ENCODE measurements around the gene ANAPC16.
"Not testable (repeated sequence)": the region's sequence is repeated elsewhere in the genome, so short reads cannot be mapped to it uniquely, and the experiment has no call there.

Gene ANAPC16

GRCh38 chr10:72259491-72260238 is 43.9 kb downstream of the ANAPC16 start:
- H3K36me3 Mint-ChIP-seq (ENCODE audit: low read depth) = peaks cover 2% of the 10 kb centered on the region

DNA sequence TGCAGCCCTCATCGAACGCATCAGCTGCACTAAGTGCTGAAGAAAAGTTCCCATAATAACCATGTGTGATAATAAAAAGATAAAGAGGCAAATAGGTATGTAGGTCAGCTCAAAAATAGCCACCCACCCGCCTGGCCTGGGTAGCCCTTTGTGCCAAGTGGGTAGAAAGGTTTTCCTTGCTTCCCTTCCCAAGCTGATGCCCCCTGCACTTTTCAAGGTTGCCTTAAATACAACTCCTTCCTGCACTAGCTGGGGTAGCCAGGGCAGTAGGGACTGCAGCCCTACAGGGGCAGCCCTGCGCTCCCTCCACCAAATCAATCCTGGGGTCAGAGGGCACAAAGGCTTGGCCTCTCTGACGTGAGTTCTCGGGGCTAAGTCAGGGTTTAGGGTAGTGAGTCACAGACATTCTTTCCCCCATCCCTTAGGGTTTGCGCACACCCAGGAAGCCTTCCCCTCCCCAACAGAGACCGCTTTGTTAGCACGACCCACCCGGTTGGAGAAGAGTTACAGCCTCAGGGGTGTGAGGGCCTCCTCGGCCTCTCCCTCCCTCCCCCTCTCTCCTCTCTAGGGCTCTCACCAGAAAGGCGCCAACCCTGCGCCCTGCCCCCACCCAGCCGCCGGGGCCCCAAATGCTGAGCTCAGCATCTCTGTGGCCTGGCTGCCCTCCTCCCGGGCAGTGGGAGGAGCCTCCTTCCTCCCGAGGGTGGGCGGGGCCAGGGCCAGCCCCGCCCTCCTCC is 44.6 kb downstream of the ANAPC16 start:
- H3K4me1 Mint-ChIP-seq (ENCODE audit: low read depth) = peaks cover 59% of the 10 kb centered on the region
- no peaks in the 10 kb centered on the region for H3K27me3 Mint-ChIP-seq (ENCODE audit: low read depth)
- H3K9me3 Mint-ChIP-seq = no peaks in the 10 kb centered on the region
- peaks cover 2% of the 10 kb centered on the region for H3K36me3 Mint-ChIP-seq (ENCODE audit: low read depth)
- peak overlapping the region; percentile 97 for H3K27ac Mint-ChIP-seq
- peak overlapping the region; percentile 83 for H3K4me3 Mint-ChIP-seq

More at GRCh38 chr10:72259491-72260238, 43.9 kb downstream of the ANAPC16 start:
- Mint-ChIP-seq H3K4me3 (peak overlapping the region; percentile 69), H3K27me3 (ENCODE audit: low read depth) (no peaks in the 10 kb centered on the region), H3K27ac (peak overlapping the region; percentile 97), H3K9me3 (no peaks in the 10 kb centered on the region), H3K4me1 (ENCODE audit: low read depth) (peaks cover 63% of the 10 kb centered on the region)

GRCh38 chr10:72260976-72261783 is 45.4 kb downstream of the ANAPC16 start:
- H3K4me3 Mint-ChIP-seq = peak overlapping the region; percentile 83
- peaks cover 56% of the 10 kb centered on the region for H3K4me1 Mint-ChIP-seq (ENCODE audit: low read depth)
- H3K9me3 Mint-ChIP-seq = no peaks in the 10 kb centered on the region
- H3K27me3 Mint-ChIP-seq (ENCODE audit: low read depth) = no peaks in the 10 kb centered on the region
- peak overlapping the region; percentile 97 for H3K27ac Mint-ChIP-seq
- peaks cover 2% of the 10 kb centered on the region for H3K36me3 Mint-ChIP-seq (ENCODE audit: low read depth)

GRCh38 chr10:72261784-72262404 is 46.1 kb downstream of the ANAPC16 start:
- H3K27ac Mint-ChIP-seq = peak overlapping the region; percentile 97
- H3K4me1 Mint-ChIP-seq (ENCODE audit: low read depth) = peaks cover 53% of the 10 kb centered on the region
- H3K27me3 Mint-ChIP-seq (ENCODE audit: low read depth) = no peaks in the 10 kb centered on the region

DNA sequence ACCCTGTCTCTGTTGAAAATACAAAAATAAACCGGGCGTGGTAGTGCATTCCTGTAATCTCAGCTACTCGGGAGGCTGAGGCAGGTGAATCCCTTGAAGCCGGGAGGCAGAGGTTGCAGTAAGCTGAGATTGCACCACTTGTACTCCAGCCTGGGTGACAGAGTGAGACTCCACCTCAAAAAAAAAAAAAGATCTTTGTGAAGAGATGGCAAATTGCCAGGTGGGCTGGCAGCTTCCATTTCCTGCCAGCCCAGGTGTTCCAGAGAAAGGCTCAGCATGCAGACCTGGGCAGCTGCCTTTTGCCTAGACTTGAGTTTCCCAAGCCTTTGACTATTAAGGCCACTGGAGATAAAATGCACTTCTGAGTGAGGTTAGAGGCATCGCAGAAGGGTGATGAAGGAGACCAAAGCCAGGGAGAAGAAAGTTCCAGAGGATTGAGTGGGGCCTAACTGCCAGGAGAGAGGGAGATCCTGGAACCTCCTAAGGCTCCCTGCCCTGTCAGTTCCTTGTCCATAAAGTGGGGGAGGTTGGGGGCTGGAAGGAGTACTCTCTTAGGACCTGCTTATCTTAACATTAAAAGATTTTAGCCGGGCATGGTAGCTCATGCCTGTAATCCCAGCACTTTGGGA is 47.9 kb downstream of the ANAPC16 start:
- Mint-ChIP-seq H3K36me3 (ENCODE audit: low read depth) (peaks cover 2% of the 10 kb centered on the region), H3K9me3 (no peaks in the 10 kb centered on the region), H3K27me3 (ENCODE audit: low read depth) (no peaks in the 10 kb centered on the region), H3K4me1 (ENCODE audit: low read depth) (peaks cover 46% of the 10 kb centered on the region), H3K27ac (peak overlapping the region; percentile 69), H3K4me3 (peak overlapping the region; percentile 25)

More at GRCh38 chr10:72261784-72262404, 46.1 kb downstream of the ANAPC16 start:
- peak overlapping the region; percentile 83 for H3K4me3 Mint-ChIP-seq
- no peaks in the 10 kb centered on the region for H3K9me3 Mint-ChIP-seq
- peaks cover 2% of the 10 kb centered on the region for H3K36me3 Mint-ChIP-seq (ENCODE audit: low read depth)

DNA sequence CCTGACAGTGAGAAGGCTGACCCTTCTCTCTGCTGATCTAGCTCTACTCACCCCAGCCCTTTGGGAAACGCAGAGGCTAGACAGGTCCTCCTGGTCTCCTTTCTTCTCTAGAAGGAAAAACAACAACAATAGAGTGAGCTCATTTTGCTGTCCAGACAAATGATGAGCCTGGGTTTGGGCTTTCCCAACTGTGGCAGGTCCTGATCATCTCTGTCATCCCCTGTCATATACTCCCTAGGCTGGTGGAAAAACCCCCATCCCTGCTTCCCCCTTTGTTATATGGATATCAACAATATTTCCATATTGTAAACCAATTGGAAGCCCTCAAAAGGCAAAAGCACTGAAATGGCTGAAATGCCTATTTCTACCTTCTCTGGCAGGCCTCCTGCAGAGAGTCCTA is 48.7 kb downstream of the ANAPC16 start:
- Mint-ChIP-seq H3K27ac (no peak overlapping the region), H3K4me3 (no peak overlapping the region), H3K4me1 (ENCODE audit: low read depth) (peaks cover 43% of the 10 kb centered on the region), H3K27me3 (ENCODE audit: low read depth) (no peaks in the 10 kb centered on the region), H3K36me3 (ENCODE audit: low read depth) (peaks cover 2% of the 10 kb centered on the region), H3K9me3 (no peaks in the 10 kb centered on the region)

- no peaks in the 10 kb centered on the region for H3K27me3 Mint-ChIP-seq (ENCODE audit: low read depth)
- no peaks in the 10 kb centered on the region for H3K9me3 Mint-ChIP-seq
- peaks cover 37% of the 10 kb centered on the region for H3K4me1 Mint-ChIP-seq (ENCODE audit: low read depth)
- H3K36me3 Mint-ChIP-seq (ENCODE audit: low read depth) = peaks cover 2% of the 10 kb centered on the region
- H3K27ac Mint-ChIP-seq = no peak overlapping the region
- no peak overlapping the region for H3K4me3 Mint-ChIP-seq
Observed at GRCh38 chr10:72265508-72265907, 49.7 kb downstream of the ANAPC16 start.

- H3K9me3 Mint-ChIP-seq = no peaks in the 10 kb centered on the region
- H3K4me1 Mint-ChIP-seq (ENCODE audit: low read depth) = peaks cover 36% of the 10 kb centered on the region
Observed at GRCh38 chr10:72265990-72266865, 50.4 kb downstream of the ANAPC16 start.

DNA sequence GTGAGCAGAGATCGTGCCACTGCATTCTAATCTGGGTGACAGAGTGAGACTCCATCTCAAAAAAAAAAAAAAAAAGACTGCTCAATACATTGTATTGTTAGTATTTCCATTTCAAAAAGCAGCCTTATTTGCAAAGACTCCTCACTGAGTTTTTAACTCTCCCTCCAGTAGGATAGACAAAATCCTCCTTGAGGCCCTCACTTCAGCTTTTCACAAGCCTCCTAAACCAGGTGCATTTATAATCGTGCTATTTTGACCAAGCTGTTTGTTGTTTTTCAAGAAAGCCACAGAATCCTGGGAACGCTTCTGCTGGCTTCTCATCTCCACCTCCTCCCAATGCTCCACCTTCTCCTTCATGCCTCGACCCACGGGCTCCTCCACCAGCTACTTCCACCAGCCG is 51.6 kb downstream of the ANAPC16 start:
- Mint-ChIP-seq H3K27ac (no peak overlapping the region), H3K4me3 (no peak overlapping the region), H3K36me3 (ENCODE audit: low read depth) (peaks cover 2% of the 10 kb centered on the region), H3K4me1 (ENCODE audit: low read depth) (peaks cover 34% of the 10 kb centered on the region), H3K9me3 (no peaks in the 10 kb centered on the region), H3K27me3 (ENCODE audit: low read depth) (no peaks in the 10 kb centered on the region)

More at GRCh38 chr10:72265990-72266865, 50.4 kb downstream of the ANAPC16 start:
- H3K27ac Mint-ChIP-seq = no peak overlapping the region
- H3K4me3 Mint-ChIP-seq = no peak overlapping the region
- no peaks in the 10 kb centered on the region for H3K27me3 Mint-ChIP-seq (ENCODE audit: low read depth)
- H3K36me3 Mint-ChIP-seq (ENCODE audit: low read depth) = peaks cover 2% of the 10 kb centered on the region

- Mint-ChIP-seq H3K4me3 (no peak overlapping the region), H3K27me3 (ENCODE audit: low read depth) (no peaks in the 10 kb centered on the region), H3K9me3 (no peaks in the 10 kb centered on the region), H3K27ac (no peak overlapping the region), H3K36me3 (ENCODE audit: low read depth) (peaks cover 2% of the 10 kb centered on the region), H3K4me1 (ENCODE audit: low read depth) (peaks cover 38% of the 10 kb centered on the region)
Observed at GRCh38 chr10:72267819-72268399, 52.1 kb downstream of the ANAPC16 start.

DNA sequence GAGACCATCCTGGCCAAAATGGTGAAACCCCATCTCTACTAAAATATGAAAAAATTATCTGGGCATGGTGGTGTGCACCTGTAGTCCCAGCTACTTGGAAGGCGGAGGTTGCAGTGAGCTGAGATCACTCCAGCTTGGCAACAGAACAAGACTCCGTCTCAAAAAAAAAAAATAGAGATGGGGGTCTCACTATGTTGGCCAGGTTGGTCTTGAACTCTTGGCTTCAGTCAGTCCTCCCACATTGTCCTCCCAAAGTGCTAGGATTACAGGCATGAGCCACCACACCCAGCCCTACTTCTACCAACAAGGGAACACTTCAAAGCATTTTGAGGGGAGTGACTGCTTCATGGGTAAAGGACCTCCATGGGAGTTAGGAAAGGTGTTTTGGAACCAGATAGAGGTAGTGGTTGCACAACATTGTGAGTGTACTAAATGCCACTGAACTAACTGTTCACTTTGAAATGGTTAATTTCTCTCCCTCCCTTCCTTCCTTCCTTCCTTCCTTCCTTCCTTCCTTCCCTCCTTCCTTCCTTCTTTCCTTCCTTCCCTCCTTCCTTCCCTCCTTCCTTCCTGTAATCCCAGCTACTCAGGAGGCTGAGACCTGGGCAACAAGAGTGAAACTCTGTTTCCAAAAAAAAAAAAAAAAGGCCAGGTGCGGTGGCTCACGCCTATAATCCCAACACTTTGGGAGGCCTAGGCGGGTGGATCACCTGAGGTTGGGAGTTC is 52.8 kb downstream of the ANAPC16 start:
- H3K36me3 Mint-ChIP-seq (ENCODE audit: low read depth); H3K27ac Mint-ChIP-seq; H3K4me3 Mint-ChIP-seq; H3K27me3 Mint-ChIP-seq (ENCODE audit: low read depth); H3K9me3 Mint-ChIP-seq: not testable (repeated sequence)
- peaks cover 36% of the 10 kb centered on the region for H3K4me1 Mint-ChIP-seq (ENCODE audit: low read depth)

GRCh38 chr10:72270607-72271281 is 54.9 kb downstream of the ANAPC16 start:
- H3K36me3 Mint-ChIP-seq (ENCODE audit: low read depth) = peaks cover 17% of the 10 kb centered on the region

More at GRCh38 chr10:72270607-72271281, 54.9 kb downstream of the ANAPC16 start:
- Mint-ChIP-seq H3K4me3 (no peak overlapping the region), H3K27me3 (ENCODE audit: low read depth) (no peaks in the 10 kb centered on the region), H3K9me3 (no peaks in the 10 kb centered on the region), H3K27ac (peak overlapping the region; percentile 33), H3K4me1 (ENCODE audit: low read depth) (peaks cover 33% of the 10 kb centered on the region)

Data from T-helper 1 cell treated with Interleukin-12 subunit alpha and Interleukin-12 subunit beta and Interleukin-4 antibody, amounts not matched to agents 30 μg/mL and 1 μg/mL, for 36 hours (primary cell).